IPS-NIHi7 (cell line): ENCODE results near the gene TTYH2.
A peak's percentile ranks its signal among the peaks of the same experiment; 100 is the strongest.
"Not testable (repeated sequence)": the region's sequence is repeated elsewhere in the genome, so short reads cannot be mapped to it uniquely, and the experiment has no call there.

Experiments used
- DNase-seq: peaks from one replicate; pipeline ENCODE4 v3.0.0; 2012; ENCODE audit warnings: mixed read lengths; ENCODE audit errors: extremely low spot score

TTYH2 gene

DNA sequence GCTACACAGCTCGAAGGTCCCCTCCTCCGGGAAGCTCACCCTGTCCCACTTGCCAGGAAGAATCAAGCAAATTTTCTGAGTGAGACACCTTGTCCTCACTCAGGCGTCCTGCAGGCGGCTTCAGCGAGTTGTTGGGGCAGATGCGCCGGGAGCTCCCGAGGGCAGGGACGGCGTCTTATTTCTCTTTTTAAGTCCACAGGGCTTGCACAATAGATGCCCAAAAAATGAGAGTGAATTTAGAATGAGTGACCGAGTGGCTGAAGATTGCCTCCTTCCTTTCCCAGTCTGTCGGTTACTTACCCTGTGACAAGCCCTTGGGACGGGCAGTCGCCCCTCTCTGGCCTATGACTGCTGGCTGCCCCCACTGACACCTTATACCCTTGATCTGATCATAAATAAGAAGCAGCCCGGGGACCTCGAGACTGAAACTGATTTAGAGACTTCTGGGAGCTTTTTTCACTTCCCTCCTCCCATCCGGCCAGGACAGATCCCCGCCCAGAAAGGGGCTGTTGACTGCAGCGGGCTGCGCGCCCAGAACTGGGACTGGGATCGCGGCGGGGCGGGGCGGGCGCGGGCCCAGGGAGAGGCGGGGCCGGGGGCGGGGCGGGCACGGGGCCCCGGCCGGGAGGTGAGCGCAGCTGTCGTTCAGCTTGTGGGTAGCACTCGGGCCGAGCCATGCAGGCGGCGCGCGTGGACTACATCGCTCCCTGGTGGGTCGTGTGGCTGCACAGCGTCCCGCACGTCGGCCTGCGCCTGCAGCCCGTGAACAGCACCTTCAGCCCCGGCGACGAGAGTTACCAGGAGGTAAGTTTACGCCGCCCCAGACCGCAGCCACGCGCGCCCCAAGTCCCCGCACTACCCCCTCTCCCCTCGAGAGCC lies at the start of gene TTYH2:
TSS of gene TTYH2 (plus strand) at position 659 of the 879 bp plus-strand sequence. CDS start at position 676, 17 bp downstream.
- DNase-seq = peak; percentile 79

DNA sequence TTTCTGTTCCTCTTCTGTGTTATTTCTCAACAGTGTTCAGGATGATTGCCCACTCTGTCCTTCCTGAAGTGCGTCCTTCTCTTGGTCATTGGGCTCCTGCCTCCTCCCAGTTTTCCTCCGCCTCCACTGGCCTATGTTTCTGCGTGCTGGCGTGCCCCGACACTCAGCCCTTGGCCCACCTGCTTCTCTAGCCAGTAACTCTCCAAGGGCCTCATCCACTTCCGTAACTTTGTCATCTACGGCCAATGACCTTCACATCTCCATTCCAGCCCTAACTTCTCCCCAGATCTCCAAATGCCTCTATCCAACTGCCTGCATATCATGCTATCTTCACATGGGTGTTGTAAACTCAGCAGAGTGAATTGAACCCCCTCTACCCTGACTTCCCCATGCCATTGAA lies 49.5 kb upstream of the TTYH2 start:
- no peak for DNase-seq

- no peak for DNase-seq
These were observed 48.8 kb upstream of the TTYH2 start for GRCh38 chr17:74164446-74165045.

- DNase-seq = no peak
These were observed 47.5 kb upstream of the TTYH2 start for GRCh38 chr17:74165797-74166365.

DNA sequence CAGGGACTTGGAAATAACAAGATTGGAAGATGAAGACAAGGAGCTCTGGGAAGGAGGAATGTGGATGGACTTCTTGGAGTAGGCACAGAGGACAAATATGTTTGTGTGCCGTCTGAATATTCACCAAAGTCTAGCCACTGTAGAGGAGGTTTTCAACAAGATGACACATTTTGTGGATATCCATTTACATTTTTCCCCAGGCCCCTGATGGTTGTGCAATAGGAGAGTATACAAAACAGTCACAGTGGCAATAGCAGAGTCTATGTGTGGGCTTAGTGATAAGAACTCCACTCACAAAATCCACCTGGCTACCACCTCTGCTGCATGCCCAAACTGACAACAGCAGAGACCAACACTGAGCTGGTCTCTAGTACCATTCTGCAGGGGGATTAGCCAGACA lies 42.4 kb upstream of the TTYH2 start:
- DNase-seq = no peak

DNA sequence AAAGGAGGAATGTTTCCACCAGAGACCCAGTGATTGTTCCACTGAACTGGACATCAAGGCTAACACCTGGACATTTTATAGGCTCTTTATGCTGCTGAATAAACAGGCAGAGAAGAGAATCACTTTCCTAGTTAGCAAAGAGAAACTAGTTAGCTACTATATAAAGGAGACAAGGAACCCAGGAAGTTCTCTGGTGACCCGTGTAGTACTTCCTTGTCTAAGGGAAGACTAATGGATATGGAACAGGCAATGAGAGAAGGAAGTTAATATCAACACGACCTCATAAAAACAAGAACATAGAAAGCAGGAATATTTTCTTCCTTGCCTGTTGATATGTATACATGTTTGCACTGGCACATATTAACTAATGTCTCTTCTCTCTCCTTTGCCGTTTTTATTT lies 40.7 kb upstream of the TTYH2 start:
- DNase-seq = no peak

GRCh38 chr17:74176546-74177001 lies 36.8 kb upstream of the TTYH2 start:
- DNase-seq = peak; percentile 78

DNA sequence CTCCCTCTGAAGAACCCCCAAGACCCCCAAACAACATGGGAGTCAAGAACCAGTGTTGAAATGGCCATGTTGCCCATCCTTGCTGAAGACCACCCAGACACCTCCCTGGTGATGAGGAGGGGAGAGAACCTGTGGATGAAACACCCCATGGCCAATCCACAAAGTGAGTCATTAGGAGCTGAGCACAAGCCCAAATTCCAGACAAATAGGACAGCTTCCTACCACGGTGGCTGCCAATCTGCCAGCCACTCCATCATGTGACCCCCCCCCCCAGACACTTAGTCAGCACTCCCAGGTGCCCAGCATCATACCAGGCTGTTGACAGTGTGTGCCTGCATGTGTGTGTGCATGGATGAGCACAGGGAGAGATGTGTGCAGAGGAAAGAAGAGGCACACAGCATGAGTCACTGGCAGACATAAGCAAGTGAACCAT lies 36.3 kb upstream of the TTYH2 start:
- DNase-seq = no peak

- no peak for DNase-seq
These were observed 33.8 kb upstream of the TTYH2 start for GRCh38 chr17:74179576-74179975.

DNA sequence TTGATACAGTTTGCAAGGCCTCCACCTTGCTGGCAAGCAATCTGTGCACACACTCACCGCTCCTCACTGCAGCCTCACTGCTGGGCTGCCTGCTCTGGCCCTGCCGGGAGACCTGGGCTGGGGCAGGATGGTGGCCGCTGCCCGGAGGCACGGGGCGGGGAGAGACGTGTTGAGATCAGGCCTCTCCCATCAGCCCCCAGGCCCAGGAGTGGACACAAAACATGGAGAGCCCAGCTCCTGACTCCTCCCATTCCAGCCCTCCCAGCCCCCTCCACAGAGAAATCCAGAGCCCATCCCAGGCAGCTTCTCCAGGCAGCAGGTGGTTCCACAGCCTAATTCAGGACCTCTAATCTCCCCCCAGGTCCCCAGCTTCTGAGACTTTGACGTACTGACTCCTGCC lies 33.0 kb upstream of the TTYH2 start:
- no peak for DNase-seq

DNA sequence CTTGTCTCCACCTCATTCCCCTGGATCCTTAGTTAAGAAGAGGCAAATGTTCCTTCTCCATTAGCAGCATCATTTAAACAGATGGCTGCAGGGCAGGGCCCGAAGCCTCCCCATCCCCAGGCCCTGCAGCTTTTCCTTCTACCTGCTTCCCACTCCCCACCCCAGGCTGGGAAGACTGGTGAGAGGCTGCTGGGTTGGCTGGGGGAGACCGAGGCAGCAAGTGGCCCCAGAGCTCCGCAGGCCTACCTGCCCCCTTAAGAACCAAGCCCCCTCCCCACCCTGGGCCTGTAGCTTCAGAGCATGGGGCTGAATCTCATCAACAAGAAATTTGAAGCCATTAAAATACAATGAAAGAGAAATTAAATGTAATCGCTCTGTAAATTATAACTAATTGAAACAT lies 32.0 kb upstream of the TTYH2 start:
- no peak for DNase-seq

DNA sequence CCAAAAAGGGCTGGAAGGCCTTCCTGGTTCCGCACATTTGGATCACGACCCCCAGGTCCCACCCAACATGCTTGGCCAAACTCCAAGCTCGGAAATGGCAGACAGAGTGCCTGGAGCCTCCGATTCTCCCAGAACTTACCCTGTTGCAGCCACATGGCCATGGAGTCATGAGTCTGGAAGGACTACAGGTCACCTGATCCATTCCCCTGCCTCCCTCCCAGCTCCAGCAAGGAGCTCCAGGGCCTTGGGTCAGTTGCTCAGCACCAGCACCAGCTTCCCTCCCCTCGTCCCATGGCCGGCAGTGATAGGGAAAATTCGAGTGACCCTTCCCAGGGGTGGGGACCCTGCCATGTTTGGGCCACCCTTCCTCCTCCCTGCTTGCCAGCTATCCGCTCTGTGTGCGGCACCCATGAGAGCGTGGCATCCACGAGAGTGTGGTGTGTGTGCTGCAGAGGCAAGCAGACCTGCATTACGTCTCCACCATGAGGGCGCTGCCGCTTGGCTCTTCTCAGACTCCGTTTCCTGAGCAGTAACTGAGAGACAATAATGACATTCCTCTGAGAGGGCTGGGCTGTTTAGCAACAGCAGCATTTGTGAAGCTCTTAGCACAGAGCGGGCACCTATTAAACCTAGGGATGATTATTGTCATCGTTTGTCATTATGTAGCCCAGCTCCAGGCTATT lies 31.2 kb upstream of the TTYH2 start:
- DNase-seq = no peak

DNA sequence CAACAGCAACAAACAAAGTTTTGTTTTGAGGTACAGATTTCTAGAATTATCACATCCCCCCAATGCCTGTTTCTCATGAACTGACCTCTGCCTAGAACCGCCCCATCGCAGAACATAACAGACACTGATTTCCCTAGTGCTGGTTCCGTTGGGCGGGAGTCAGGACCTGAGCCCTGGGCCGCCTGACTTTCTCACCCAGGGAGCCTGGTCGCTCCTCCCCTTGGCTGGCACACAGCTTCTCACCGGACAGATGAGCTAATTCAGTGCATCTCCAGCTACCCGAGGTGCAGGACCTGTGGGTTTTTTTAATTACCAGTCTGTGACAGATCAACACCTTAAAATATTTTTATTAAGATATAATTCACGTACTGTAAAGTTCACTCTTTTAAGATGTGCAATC lies 30.0 kb upstream of the TTYH2 start:
- DNase-seq = no peak

GRCh38 chr17:74185571-74186185 lies 27.7 kb upstream of the TTYH2 start:
- DNase-seq = no peak

GRCh38 chr17:74186498-74186897 lies 26.9 kb upstream of the TTYH2 start:
- DNase-seq = no peak

GRCh38 chr17:74187761-74188160 lies 25.6 kb upstream of the TTYH2 start:
- no peak for DNase-seq

- DNase-seq = not testable (repeated sequence)
These were observed 24.7 kb upstream of the TTYH2 start for GRCh38 chr17:74188687-74189086.

- peak; percentile 69 for DNase-seq
These were observed 23.2 kb upstream of the TTYH2 start for GRCh38 chr17:74190154-74190553.

DNA sequence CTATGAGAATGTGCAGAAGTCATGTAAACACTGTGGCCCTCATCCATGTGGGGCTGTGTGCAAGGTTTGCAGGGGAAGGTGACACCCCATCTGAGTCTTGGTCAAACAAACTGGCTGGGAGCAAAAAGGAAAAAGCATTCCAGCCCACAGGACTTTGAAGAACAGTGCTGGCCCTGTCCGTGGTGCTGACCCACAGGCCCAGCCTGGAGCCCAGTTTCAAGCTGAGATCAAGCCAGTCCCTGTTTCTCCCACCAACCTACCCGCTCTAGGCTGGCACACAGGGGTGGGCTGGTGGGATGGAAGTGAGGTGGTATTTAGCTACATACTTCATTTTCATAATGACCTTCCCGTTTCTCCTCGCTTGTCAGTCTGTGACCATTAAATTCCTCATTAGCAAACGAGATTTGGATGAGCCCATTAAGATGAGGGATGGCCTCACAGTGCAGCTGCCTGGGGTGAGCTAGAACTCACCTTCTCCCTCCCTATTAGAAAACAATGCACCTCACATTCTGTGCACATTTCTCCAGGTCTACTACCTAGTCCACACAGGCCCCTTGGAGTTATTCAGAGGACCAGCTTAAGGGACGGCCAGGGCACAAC lies 22.5 kb upstream of the TTYH2 start:
- DNase-seq = peak; percentile 60

- no peak for DNase-seq
These were observed 20.2 kb upstream of the TTYH2 start for GRCh38 chr17:74192950-74193781.
